ENCODE results near the gene GRB14. TPM values are rescaled to one million over a fixed set of nuclear protein-coding genes. Genes with fewer than 3 reads are reported as not detected.
A peak's percentile ranks its signal among the peaks of the same experiment; 100 is the strongest.

Gene GRB14
- total and polyA plus RNA-seq, 2 donors (not counting 1 experiment from before 2014, with no cell fraction given) = 0.33 to 0.34 TPM

DNA sequence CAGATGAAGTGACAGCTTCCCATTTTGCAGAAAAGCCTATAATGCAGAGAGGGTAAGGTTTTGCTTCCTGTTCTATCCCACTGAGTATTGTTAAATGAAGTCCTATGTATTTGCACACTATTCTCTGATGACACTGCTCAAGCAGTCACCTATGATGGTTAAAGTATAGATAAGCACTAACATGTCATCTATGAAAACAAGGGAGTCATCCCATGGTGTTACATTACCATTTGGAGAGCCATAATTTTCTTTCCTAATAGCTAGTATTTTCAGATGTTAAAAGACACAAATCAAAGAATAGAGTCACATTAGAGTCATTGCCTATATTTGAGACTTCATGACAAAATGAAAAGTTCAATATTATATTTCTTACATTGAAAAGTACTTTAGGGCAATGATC, 42.8 kb upstream of the GRB14 start:
- DNase-seq (ENCODE audit: low read depth in 2 of 2) = no peak
- H3K27ac ChIP-seq (ENCODE audit: insufficient read depth, low read length) = no peak overlapping the region
- H3K36me3 ChIP-seq (ENCODE audit: control insufficient read depth, insufficient read depth, low read length) = no peaks in the 10 kb centered on the region
- no peaks in the 10 kb centered on the region for H4K20me1 ChIP-seq (ENCODE audit: control insufficient read depth, extremely low read depth, insufficient read depth, low read length)
- H2AFZ ChIP-seq (ENCODE audit: low read length) = no peak overlapping the region
- H3K79me2 ChIP-seq (ENCODE audit: control insufficient read depth, insufficient read depth, low read length) = no peaks in the 10 kb centered on the region
- H3K9ac ChIP-seq (ENCODE audit: insufficient read depth, low read length) = no peak overlapping the region
- H3K4me2 ChIP-seq (ENCODE audit: extremely low read depth, insufficient read depth, low read length) = no peak overlapping the region
- no peaks in the 10 kb centered on the region for H3K27me3 ChIP-seq (ENCODE audit: control insufficient read depth, insufficient read depth, low read length)
- H3K4me1 ChIP-seq (ENCODE audit: control insufficient read depth, extremely low read depth, insufficient read depth, low read length) = no peaks in the 10 kb centered on the region
- H3K4me3 ChIP-seq (replicated peaks in 1 of 4; ENCODE audit: control extremely low read depth in 1 of 4, insufficient read depth in 1 of 4, low read depth in 3 of 4, low read length in 4 of 4) = no peak overlapping the region
- TF ChIP-seq, protein P1, sequence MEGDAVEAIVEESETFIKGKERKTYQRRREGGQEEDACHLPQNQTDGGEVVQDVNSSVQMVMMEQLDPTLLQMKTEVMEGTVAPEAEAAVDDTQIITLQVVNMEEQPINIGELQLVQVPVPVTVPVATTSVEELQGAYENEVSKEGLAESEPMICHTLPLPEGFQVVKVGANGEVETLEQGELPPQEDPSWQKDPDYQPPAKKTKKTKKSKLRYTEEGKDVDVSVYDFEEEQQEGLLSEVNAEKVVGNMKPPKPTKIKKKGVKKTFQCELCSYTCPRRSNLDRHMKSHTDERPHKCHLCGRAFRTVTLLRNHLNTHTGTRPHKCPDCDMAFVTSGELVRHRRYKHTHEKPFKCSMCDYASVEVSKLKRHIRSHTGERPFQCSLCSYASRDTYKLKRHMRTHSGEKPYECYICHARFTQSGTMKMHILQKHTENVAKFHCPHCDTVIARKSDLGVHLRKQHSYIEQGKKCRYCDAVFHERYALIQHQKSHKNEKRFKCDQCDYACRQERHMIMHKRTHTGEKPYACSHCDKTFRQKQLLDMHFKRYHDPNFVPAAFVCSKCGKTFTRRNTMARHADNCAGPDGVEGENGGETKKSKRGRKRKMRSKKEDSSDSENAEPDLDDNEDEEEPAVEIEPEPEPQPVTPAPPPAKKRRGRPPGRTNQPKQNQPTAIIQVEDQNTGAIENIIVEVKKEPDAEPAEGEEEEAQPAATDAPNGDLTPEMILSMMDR (conservative IDR thresholded peaks at IDR 0.05 in 1 of 2, IDR thresholded peaks at IDR 0.05 in 1 of 2; ENCODE audit: low read depth in 1 of 2, low read length in 2 of 2) = no peak
- no peak for TF ChIP-seq EZH2 (IDR thresholded peaks at IDR 0.05; ENCODE audit: low read length, missing control alignments)
- H3K9me3 ChIP-seq (ENCODE audit: control insufficient read depth, insufficient read depth, low read depth, low read length) = no peaks in the 10 kb centered on the region

DNA sequence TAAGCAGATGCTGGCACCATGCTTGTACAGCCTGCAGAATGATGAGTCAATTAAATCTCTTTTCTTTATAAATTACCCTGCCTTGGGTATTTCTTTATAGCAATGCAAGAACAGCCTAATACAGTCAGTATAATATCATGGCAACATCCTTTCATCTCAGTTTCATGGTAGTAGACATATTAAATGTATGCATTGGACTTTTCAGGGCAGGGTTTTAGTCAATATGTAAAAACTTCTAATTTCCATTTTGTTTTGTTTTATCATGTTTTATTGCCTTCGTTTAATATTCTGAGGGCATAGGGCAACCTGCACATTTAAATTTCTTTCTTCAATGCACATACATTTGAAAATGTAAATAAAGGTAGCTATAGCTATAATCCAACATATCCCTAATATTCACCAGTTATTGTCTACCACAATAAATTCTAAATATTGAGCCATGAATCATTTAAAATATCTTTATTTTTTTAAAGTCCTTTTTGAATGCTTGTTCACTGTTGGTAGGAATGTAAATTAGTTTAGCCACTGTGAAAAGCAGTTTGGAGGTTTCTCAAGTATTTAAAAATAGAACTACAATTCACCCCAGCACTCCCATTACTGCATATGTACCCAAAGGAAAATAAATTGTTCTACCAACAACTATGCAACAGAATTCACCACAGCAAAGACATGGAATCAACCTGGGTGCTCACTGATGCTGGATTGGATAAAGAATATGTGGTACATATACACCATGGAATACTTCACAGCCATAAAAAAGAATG, 41.8 kb upstream of the GRB14 start:
- Histone ChIP-seq H3K27ac (ENCODE audit: insufficient read depth, low read length) (no peak overlapping the region), H3K4me3 (replicated peaks in 1 of 4; ENCODE audit: control extremely low read depth in 1 of 4, insufficient read depth in 1 of 4, low read depth in 3 of 4, low read length in 4 of 4) (no peak overlapping the region), H3K27me3 (ENCODE audit: control insufficient read depth, insufficient read depth, low read length) (no peaks in the 10 kb centered on the region), H3K79me2 (ENCODE audit: control insufficient read depth, insufficient read depth, low read length) (no peaks in the 10 kb centered on the region), H3K9ac (ENCODE audit: insufficient read depth, low read length) (no peak overlapping the region), H3K9me3 (ENCODE audit: control insufficient read depth, insufficient read depth, low read depth, low read length) (no peaks in the 10 kb centered on the region), H4K20me1 (ENCODE audit: control insufficient read depth, extremely low read depth, insufficient read depth, low read length) (no peaks in the 10 kb centered on the region), H3K4me1 (ENCODE audit: control insufficient read depth, extremely low read depth, insufficient read depth, low read length) (no peaks in the 10 kb centered on the region), H2AFZ (ENCODE audit: low read length) (no peak overlapping the region), H3K36me3 (ENCODE audit: control insufficient read depth, insufficient read depth, low read length) (no peaks in the 10 kb centered on the region), H3K4me2 (ENCODE audit: extremely low read depth, insufficient read depth, low read length) (no peak overlapping the region)
- TF ChIP-seq, protein P1 (conservative IDR thresholded peaks at IDR 0.05 in 1 of 2, IDR thresholded peaks at IDR 0.05 in 1 of 2; ENCODE audit: low read depth in 1 of 2, low read length in 2 of 2) = no peak
- no peak for TF ChIP-seq EZH2 (IDR thresholded peaks at IDR 0.05; ENCODE audit: low read length, missing control alignments)
- peak in 1 of 2 donors; percentile 31 for DNase-seq (ENCODE audit: low read depth in 2 of 2)

DNA sequence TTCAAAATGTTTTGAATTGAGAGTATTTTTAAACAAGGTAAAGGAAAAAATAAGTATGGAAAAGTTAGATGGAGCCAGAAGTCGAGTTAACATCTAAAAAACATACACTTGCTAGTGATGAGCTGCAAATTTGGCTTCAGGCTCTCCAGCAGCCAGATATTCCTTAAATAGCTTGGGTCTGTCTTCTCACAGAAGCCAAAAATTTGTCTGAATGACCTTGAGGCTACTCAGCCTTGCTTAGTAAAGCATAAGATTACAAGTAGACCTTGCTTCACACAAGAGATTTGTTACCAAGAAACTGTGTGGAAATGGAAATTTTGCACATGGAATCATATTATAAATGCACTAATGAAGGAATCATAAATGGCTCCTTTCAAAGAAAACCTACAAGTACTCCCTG, 40.8 kb upstream of the GRB14 start:
- H3K4me1 ChIP-seq (ENCODE audit: control insufficient read depth, extremely low read depth, insufficient read depth, low read length) = no peaks in the 10 kb centered on the region
- H3K27me3 ChIP-seq (ENCODE audit: control insufficient read depth, insufficient read depth, low read length) = no peaks in the 10 kb centered on the region
- H3K36me3 ChIP-seq (ENCODE audit: control insufficient read depth, insufficient read depth, low read length) = no peaks in the 10 kb centered on the region
- H3K4me2 ChIP-seq (ENCODE audit: extremely low read depth, insufficient read depth, low read length) = no peak overlapping the region
- no peaks in the 10 kb centered on the region for H3K79me2 ChIP-seq (ENCODE audit: control insufficient read depth, insufficient read depth, low read length)
- H3K4me3 ChIP-seq (replicated peaks in 1 of 4; ENCODE audit: control extremely low read depth in 1 of 4, insufficient read depth in 1 of 4, low read depth in 3 of 4, low read length in 4 of 4) = no peak overlapping the region
- no peaks in the 10 kb centered on the region for H4K20me1 ChIP-seq (ENCODE audit: control insufficient read depth, extremely low read depth, insufficient read depth, low read length)
- H3K9me3 ChIP-seq (ENCODE audit: control insufficient read depth, insufficient read depth, low read depth, low read length) = no peaks in the 10 kb centered on the region
- no peak for TF ChIP-seq EZH2 (IDR thresholded peaks at IDR 0.05; ENCODE audit: low read length, missing control alignments)
- TF ChIP-seq, protein P1 (conservative IDR thresholded peaks at IDR 0.05 in 1 of 2, IDR thresholded peaks at IDR 0.05 in 1 of 2; ENCODE audit: low read depth in 1 of 2, low read length in 2 of 2) = no peak
- H2AFZ ChIP-seq (ENCODE audit: low read length) = no peak overlapping the region
- no peak overlapping the region for H3K27ac ChIP-seq (ENCODE audit: insufficient read depth, low read length)
- H3K9ac ChIP-seq (ENCODE audit: insufficient read depth, low read length) = no peak overlapping the region
- peak in 1 of 2 donors; percentile 53 for DNase-seq (ENCODE audit: low read depth in 2 of 2)
